HG03460 (cell line): ENCODE results near the gene SMAP1.

Experiments
- ATAC-seq: cut with Tn5 transposase; IDR thresholded peaks from one replicate; pipeline ENCODE4 v1.9.1; 2021; ENCODE audit not compliant: unreplicated experiment

Gene SMAP1

GRCh38 chr6:70839286-70840266, 171.9 kb downstream of the SMAP1 start:
- ATAC-seq, result no peak

- ATAC-seq, result no peak
Measured at GRCh38 chr6:70841112-70841511, 173.4 kb downstream of the SMAP1 start.

GRCh38 chr6:70842541-70842940, 174.9 kb downstream of the SMAP1 start:
- no peak for ATAC-seq

- ATAC-seq, result no peak
Measured at GRCh38 chr6:70843328-70843918, 175.7 kb downstream of the SMAP1 start.

- no peak for ATAC-seq
Measured at GRCh38 chr6:70844301-70844700, 176.6 kb downstream of the SMAP1 start.

GRCh38 chr6:70846207-70846835, 178.6 kb downstream of the SMAP1 start:
- no peak for ATAC-seq

- ATAC-seq, result no peak
Measured at GRCh38 chr6:70847106-70848084, 179.7 kb downstream of the SMAP1 start.

- ATAC-seq, result no peak
Measured at GRCh38 chr6:70849348-70850069, 181.8 kb downstream of the SMAP1 start.

GRCh38 chr6:70852667-70853246, 185.1 kb downstream of the SMAP1 start:
- ATAC-seq, result no peak

GRCh38 chr6:70857387-70858077, 189.8 kb downstream of the SMAP1 start:
- peak; percentile 100 for ATAC-seq

GRCh38 chr6:70860045-70860444, 192.4 kb downstream of the SMAP1 start:
- no peak for ATAC-seq

GRCh38 chr6:70860920-70861319, 193.2 kb downstream of the SMAP1 start:
- no peak for ATAC-seq

GRCh38 chr6:70863343-70863742, 195.7 kb downstream of the SMAP1 start:
- no peak for ATAC-seq

GRCh38 chr6:70864401-70864800, 196.7 kb downstream of the SMAP1 start:
- ATAC-seq, result no peak

- ATAC-seq, result no peak
Measured at GRCh38 chr6:70872469-70872868, 204.8 kb downstream of the SMAP1 start.

- no peak for ATAC-seq
Measured at GRCh38 chr6:70874181-70874913, 206.7 kb downstream of the SMAP1 start.

GRCh38 chr6:70879496-70879895, 211.8 kb downstream of the SMAP1 start:
- ATAC-seq, result no peak
